Trophoblast cell (in vitro differentiated cells and primary cell): ENCODE results near the gene MARCHF6.

Source experiments
- DNase-seq, 2 donors: peaks; one replicate each; pipeline ENCODE4 v3.0.0-alpha.2; 2016
- H2AFZ ChIP-seq: 2 replicates; pipeline ENCODE4 v1.6.1; 2013; ENCODE audit warnings: low read length, moderate library complexity, mild to moderate bottlenecking; ENCODE audit not compliant: insufficient read depth, poor library complexity
- H2AK5ac ChIP-seq: 2 replicates; pipeline ENCODE4 v1.6.1; 2013; ENCODE audit warnings: mild to moderate bottlenecking, low read length
- H2BK120ac ChIP-seq: 2 replicates; pipeline ENCODE4 v1.6.1; 2013; ENCODE audit warnings: low read length, mild to moderate bottlenecking, moderate library complexity; ENCODE audit not compliant: insufficient read depth, poor library complexity
- H2BK12ac ChIP-seq: 2 replicates; pipeline ENCODE4 v1.6.1; 2013; ENCODE audit warnings: mild to moderate bottlenecking, low read length, moderate library complexity
- H2BK5ac ChIP-seq: 2 replicates; pipeline ENCODE4 v1.6.1; 2013; ENCODE audit warnings: low read length, low read depth, moderate library complexity, mild to moderate bottlenecking; ENCODE audit not compliant: poor library complexity
- H3K14ac ChIP-seq: 2 replicates; pipeline ENCODE4 v1.6.1; 2013; ENCODE audit warnings: mild to moderate bottlenecking, low read length
- H3K18ac ChIP-seq: 2 replicates; pipeline ENCODE4 v1.6.1; 2013; ENCODE audit warnings: mild to moderate bottlenecking, low read length
- H3K23ac ChIP-seq: 2 replicates; pipeline ENCODE4 v1.6.1; 2013; ENCODE audit warnings: low read length
- H3K27ac ChIP-seq: 2 replicates; pipeline ENCODE4 v1.5.1; 2013; ENCODE audit warnings: low read depth, mild to moderate bottlenecking, inconsistent platforms, low read length, moderate library complexity
- H3K27me3 ChIP-seq: 2 replicates; pipeline ENCODE4 v1.6.1; 2013; ENCODE audit warnings: inconsistent platforms, mild to moderate bottlenecking, low read length, moderate library complexity; ENCODE audit not compliant: insufficient read depth
- H3K36me3 ChIP-seq, 2 experiments: 1 replicate in 1 of 2; 2 replicates in 1 of 2; pipeline ENCODE4 v1.6.1; 2013; ENCODE audit warnings: low read length in 2 of 2, mild to moderate bottlenecking in 2 of 2, moderate library complexity in 1 of 2; ENCODE audit not compliant: insufficient read depth in 2 of 2, control insufficient read depth in 1 of 2
- H3K4ac ChIP-seq: 2 replicates; pipeline ENCODE4 v1.6.1; 2013; ENCODE audit warnings: low read depth, mild to moderate bottlenecking, low read length, moderate library complexity
- H3K4me1 ChIP-seq, 2 experiments: 1 replicate in 1 of 2; 2 replicates in 1 of 2; pipeline ENCODE4 v1.6.1; 2013; ENCODE audit warnings: low read length in 2 of 2, mild to moderate bottlenecking in 2 of 2, moderate library complexity in 1 of 2; ENCODE audit not compliant: insufficient read depth in 2 of 2, control insufficient read depth in 1 of 2
- H3K4me2 ChIP-seq: 2 replicates; pipeline ENCODE4 v1.6.1; 2013; ENCODE audit warnings: inconsistent platforms, mild to moderate bottlenecking, low read length, moderate library complexity
- H3K4me3 ChIP-seq: 2 replicates; pipeline ENCODE4 v1.5.1; 2013; ENCODE audit warnings: mild to moderate bottlenecking, low read depth, low read length, inconsistent platforms
- H3K79me1 ChIP-seq: one replicate; pipeline ENCODE4 v1.6.1; 2013; ENCODE audit warnings: low read length
- H3K79me2 ChIP-seq: 2 replicates; pipeline ENCODE4 v1.6.1; 2013; ENCODE audit warnings: low read length, mild to moderate bottlenecking; ENCODE audit not compliant: control insufficient read depth, insufficient read depth, poor library complexity
- H3K9ac ChIP-seq: 2 replicates; pipeline ENCODE4 v1.6.1; 2013; ENCODE audit warnings: mild to moderate bottlenecking, low read length
- H3K9me3 ChIP-seq: 2 replicates; pipeline ENCODE4 v1.6.1; 2013; ENCODE audit warnings: low read depth, mild to moderate bottlenecking, control low read depth, inconsistent platforms, low read length; ENCODE audit not compliant: insufficient read depth
- H4K12ac ChIP-seq: 2 replicates; pipeline ENCODE4 v1.6.1; 2013; ENCODE audit warnings: low read depth, mild to moderate bottlenecking, low read length, moderate library complexity
- H4K8ac ChIP-seq: 2 replicates; pipeline ENCODE4 v1.6.1; 2013; ENCODE audit warnings: low read depth, mild to moderate bottlenecking, low read length, moderate library complexity
- H4K91ac ChIP-seq: one replicate; pipeline ENCODE4 v1.6.1; 2013; ENCODE audit warnings: low read depth, mild to moderate bottlenecking, low read length, moderate library complexity
- WGBS: extraction: QIAGEN DNeasy Blood & Tissue Kit; methylation state at CpG from one replicate; pipeline ENCODE4 v1.1.7; 2013; ENCODE audit warnings: missing lambda C conversion rate; ENCODE audit not compliant: insufficient read length, insufficient coverage; ENCODE audit errors: extremely low coverage; 5-methylcytosine and 5-hydroxymethylcytosine counted together

The MARCHF6 gene

DNA sequence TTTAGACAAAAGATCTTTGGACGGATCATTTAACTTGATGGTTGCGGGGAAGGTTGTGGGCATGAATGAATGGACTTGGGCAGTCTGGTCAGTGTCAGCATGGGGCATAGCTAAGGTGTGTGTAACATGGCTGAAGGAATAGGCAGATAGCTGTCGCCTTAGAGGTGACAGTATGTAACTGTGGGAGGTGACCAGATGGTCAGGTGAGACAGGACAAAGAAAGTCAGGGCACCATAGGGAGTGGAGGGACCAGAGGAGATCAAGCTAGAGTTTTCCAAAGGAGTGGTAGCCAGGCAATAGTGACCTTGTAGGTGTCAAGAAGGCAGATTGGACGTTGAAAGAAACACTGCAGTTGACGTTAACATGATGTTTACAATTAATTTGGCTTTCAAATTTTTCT, 43.1 kb downstream of the MARCHF6 start:
- H2BK120ac ChIP-seq = no peak overlapping the region
- H2BK5ac ChIP-seq = no peak overlapping the region
- no peak overlapping the region for H3K14ac ChIP-seq
- no peak overlapping the region for H3K23ac ChIP-seq
- H3K79me2 ChIP-seq = no peaks in the 10 kb centered on the region
- H2AFZ ChIP-seq = no peak overlapping the region
- no peak for DNase-seq
- H3K18ac ChIP-seq = no peak overlapping the region
- no peaks in the 10 kb centered on the region for H3K4me1 ChIP-seq
- no peak overlapping the region for H4K8ac ChIP-seq
- WGBS = no CpG with 5 or more reads among the region's 5 CpGs
- no peaks in the 10 kb centered on the region for H3K79me1 ChIP-seq
- no peak overlapping the region for H3K4me3 ChIP-seq
- no peak overlapping the region for H4K12ac ChIP-seq
- no peak overlapping the region for H3K4me2 ChIP-seq
- H3K27ac ChIP-seq = no peak overlapping the region
- H2BK12ac ChIP-seq = no peak overlapping the region
- peak overlapping the region; percentile 1 for H3K9ac ChIP-seq
- no peaks in the 10 kb centered on the region for H3K27me3 ChIP-seq
- H3K4ac ChIP-seq = no peak overlapping the region
- no peak overlapping the region for H2AK5ac ChIP-seq
- H3K9me3 ChIP-seq = no peaks in the 10 kb centered on the region
- H4K91ac ChIP-seq = no peak overlapping the region
- H3K36me3 ChIP-seq = peaks cover 12 to 25% of the 10 kb centered on the region in 2 experiments

GRCh38 chr5:10399839-10400238, 46.3 kb downstream of the MARCHF6 start:
- Histone ChIP-seq H3K18ac (no peak overlapping the region), H3K4me1 (no peaks in the 10 kb centered on the region), H3K79me1 (no peaks in the 10 kb centered on the region), H4K12ac (no peak overlapping the region), H3K27ac (no peak overlapping the region), H2AK5ac (no peak overlapping the region), H3K4me2 (no peak overlapping the region), H3K14ac (no peak overlapping the region), H3K4ac (no peak overlapping the region), H3K9ac (no peak overlapping the region), H4K8ac (no peak overlapping the region), H3K9me3 (no peaks in the 10 kb centered on the region), H3K27me3 (no peaks in the 10 kb centered on the region), H2BK5ac (no peak overlapping the region), H3K36me3 (peaks cover 5 to 18% of the 10 kb centered on the region in 2 experiments), H3K79me2 (no peaks in the 10 kb centered on the region), H3K4me3 (no peak overlapping the region), H2BK12ac (no peak overlapping the region), H2AFZ (no peak overlapping the region), H2BK120ac (no peak overlapping the region), H3K23ac (no peak overlapping the region), H4K91ac (no peak overlapping the region)
- DNase-seq = no peak

- Histone ChIP-seq H4K8ac (no peak overlapping the region), H3K4me3 (no peak overlapping the region), H4K12ac (no peak overlapping the region), H2BK12ac (no peak overlapping the region), H3K27me3 (no peaks in the 10 kb centered on the region), H3K27ac (no peak overlapping the region), H3K23ac (no peak overlapping the region), H3K4me1 (no peaks in the 10 kb centered on the region), H2AK5ac (no peak overlapping the region), H3K79me2 (no peaks in the 10 kb centered on the region), H2AFZ (no peak overlapping the region), H3K36me3 (peaks cover 5 to 18% of the 10 kb centered on the region in 2 experiments), H2BK5ac (no peak overlapping the region), H3K79me1 (no peaks in the 10 kb centered on the region), H3K18ac (no peak overlapping the region), H3K14ac (no peak overlapping the region), H2BK120ac (no peak overlapping the region), H3K4ac (no peak overlapping the region), H3K9ac (no peak overlapping the region), H3K9me3 (no peaks in the 10 kb centered on the region), H3K4me2 (no peak overlapping the region), H4K91ac (no peak overlapping the region)
- no CpG with 5 or more reads among the region's 2 CpGs for WGBS
- DNase-seq = no peak
Measured at GRCh38 chr5:10400411-10400810, 46.9 kb downstream of the MARCHF6 start.

DNA sequence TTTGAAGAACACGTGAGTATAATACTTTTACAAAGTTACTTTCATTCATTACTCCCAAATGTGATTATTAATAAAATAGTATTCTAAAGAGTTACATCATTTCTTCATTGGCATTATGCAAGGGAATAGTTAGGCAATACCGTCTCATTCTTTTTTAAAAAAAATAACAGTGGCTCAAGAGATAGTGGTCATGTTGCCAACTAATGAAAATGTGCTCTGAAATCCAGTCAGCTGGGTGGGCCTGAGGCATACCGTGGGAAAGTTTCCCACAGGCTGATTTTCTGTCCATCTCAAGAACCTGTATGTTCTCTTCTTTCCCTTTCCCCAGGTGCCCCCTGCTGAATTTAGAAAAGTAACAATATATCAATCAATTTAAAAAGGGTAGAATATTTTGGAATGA, 47.3 kb downstream of the MARCHF6 start:
- Histone ChIP-seq H3K27ac (no peak overlapping the region), H3K4me3 (no peak overlapping the region), H3K18ac (no peak overlapping the region), H3K9ac (no peak overlapping the region), H3K9me3 (no peaks in the 10 kb centered on the region), H3K14ac (no peak overlapping the region), H2BK5ac (no peak overlapping the region), H4K8ac (no peak overlapping the region), H4K91ac (no peak overlapping the region), H3K4me1 (no peaks in the 10 kb centered on the region), H3K4me2 (no peak overlapping the region), H3K36me3 (peaks cover 7 to 17% of the 10 kb centered on the region in 2 experiments), H3K79me1 (no peaks in the 10 kb centered on the region), H2AFZ (no peak overlapping the region), H3K4ac (no peak overlapping the region), H2BK120ac (no peak overlapping the region), H3K79me2 (no peaks in the 10 kb centered on the region), H2AK5ac (no peak overlapping the region), H3K27me3 (no peaks in the 10 kb centered on the region), H4K12ac (no peak overlapping the region), H2BK12ac (no peak overlapping the region), H3K23ac (no peak overlapping the region)
- no CpG with 5 or more reads among the region's 3 CpGs for WGBS
- DNase-seq = no peak
